CD4-positive, alpha-beta T cell treated with Interleukin-1 beta for 1 hour (primary cell): ENCODE measurements around the gene SMC1B.
"Not testable (repeated sequence)": the region's sequence is repeated elsewhere in the genome, so short reads cannot be mapped to it uniquely, and the experiment has no call there.

ENCODE experiments used
- DNase-seq, 2 donors: peaks; one replicate each; pipeline ENCODE4 v3.0.0-alpha.2; 2020 to 2022

Gene SMC1B

GRCh38 chr22:45445031-45445710 is 31.8 kb upstream of the SMC1B start:
- DNase-seq: no peak

- DNase-seq: no peak
Measured at GRCh38 chr22:45444168-45444567, 30.8 kb upstream of the SMC1B start.

GRCh38 chr22:45442116-45442515 is 28.7 kb upstream of the SMC1B start:
- DNase-seq: no peak

- DNase-seq: peak; percentile 18 to 21
Measured at GRCh38 chr22:45441138-45441537, 27.7 kb upstream of the SMC1B start.

GRCh38 chr22:45440688-45441087 is 27.3 kb upstream of the SMC1B start:
- DNase-seq: not testable (repeated sequence)

- DNase-seq: no peak
Measured at GRCh38 chr22:45438336-45438735, 24.9 kb upstream of the SMC1B start.

GRCh38 chr22:45436871-45437517 is 23.6 kb upstream of the SMC1B start:
- not testable (repeated sequence) for DNase-seq

- peak; percentile 83 to 86 for DNase-seq
Measured at GRCh38 chr22:45435544-45436139, 22.2 kb upstream of the SMC1B start.

GRCh38 chr22:45434981-45435380 is 21.6 kb upstream of the SMC1B start:
- no peak for DNase-seq

GRCh38 chr22:45430871-45431270 is 17.5 kb upstream of the SMC1B start:
- DNase-seq: no peak

- no peak for DNase-seq
Measured at GRCh38 chr22:45429981-45430775, 16.8 kb upstream of the SMC1B start.

GRCh38 chr22:45429424-45429823 is 16.0 kb upstream of the SMC1B start:
- no peak for DNase-seq

- DNase-seq: no peak
Measured at GRCh38 chr22:45428391-45429385, 15.3 kb upstream of the SMC1B start.

GRCh38 chr22:45427114-45427513 is 13.7 kb upstream of the SMC1B start:
- DNase-seq: no peak

- no peak for DNase-seq
Measured at GRCh38 chr22:45426387-45426786, 13.0 kb upstream of the SMC1B start.

GRCh38 chr22:45425531-45426265 is 12.3 kb upstream of the SMC1B start:
- no peak for DNase-seq

GRCh38 chr22:45425101-45425500 is 11.7 kb upstream of the SMC1B start:
- no peak for DNase-seq

GRCh38 chr22:45424241-45424731 is 10.9 kb upstream of the SMC1B start:
- DNase-seq: peak in 1 of 2 donors; percentile 71

GRCh38 chr22:45423524-45423923 is 10.1 kb upstream of the SMC1B start:
- no peak for DNase-seq

- DNase-seq: no peak
Measured at GRCh38 chr22:45422237-45422983, 9.0 kb upstream of the SMC1B start.
